ENCODE results near the gene SLN. TPM values are rescaled to one million over a fixed set of nuclear protein-coding genes. Genes with fewer than 3 reads are reported as not detected.

Gene SLN
- total and polyA plus RNA-seq, 2 experiments from 2014 or later = 13.7 to 15.8 TPM

GRCh38 chr11:107741044-107741823 lies 29.4 kb upstream of the SLN start:
- WGBS (ENCODE audit: low lambda C conversion rate, missing lambda C conversion rate) = 45% methylated on average over 7 of the region's 7 CpGs
- H3K4me3 ChIP-seq = no peak overlapping the region

DNA sequence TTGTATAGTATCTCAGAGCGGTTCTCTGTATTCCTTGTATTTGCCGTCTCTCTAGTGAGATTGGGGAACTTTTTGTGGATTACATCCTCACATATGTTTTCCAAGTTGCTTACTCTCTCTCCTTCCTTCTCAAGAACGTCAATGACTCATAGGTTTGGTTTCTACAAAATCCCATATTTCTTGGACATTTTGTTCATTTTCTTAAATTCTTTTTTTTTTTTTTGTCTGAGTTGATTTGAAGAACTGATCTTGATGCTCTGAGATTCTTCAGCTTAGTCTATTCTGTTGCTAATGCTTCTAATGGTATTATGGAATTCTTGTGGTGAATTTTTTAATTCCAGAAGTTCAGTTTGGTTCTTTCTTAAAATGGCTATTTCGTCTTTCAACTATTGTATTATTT lies 28.4 kb upstream of the SLN start:
- Histone ChIP-seq H3K4me2 (no peak overlapping the region), H2AFZ (no peak overlapping the region), H3K36me3 (replicated peaks; ENCODE audit: insufficient read depth, low read depth) (no peaks in the 10 kb centered on the region), H3K27me3 (no peaks in the 10 kb centered on the region), H3K4me3 (no peak overlapping the region), H3K27ac (no peak overlapping the region), H4K20me1 (ENCODE audit: insufficient read depth, poor library complexity, severe bottlenecking) (no peaks in the 10 kb centered on the region), H3K9me3 (ENCODE audit: low read depth) (no peaks in the 10 kb centered on the region), H3K79me2 (no peaks in the 10 kb centered on the region), H3K9me2 (replicated peaks; ENCODE audit: insufficient read depth) (no peaks in the 10 kb centered on the region), H3K4me1 (ENCODE audit: insufficient read depth) (no peaks in the 10 kb centered on the region)
- no peak for TF ChIP-seq EZH2phosphoT487 (IDR thresholded peaks at IDR 0.05; ENCODE audit: low read depth, severe bottlenecking, unreplicated experiment)
- 84% methylated on average over 4 of the region's 4 CpGs for WGBS (ENCODE audit: low lambda C conversion rate, missing lambda C conversion rate)
- no peak for DNase-seq (ENCODE audit: low spot score)

More at GRCh38 chr11:107741044-107741823, 29.4 kb upstream of the SLN start:
- Histone ChIP-seq H4K20me1 (ENCODE audit: insufficient read depth, poor library complexity, severe bottlenecking) (no peaks in the 10 kb centered on the region), H3K4me1 (ENCODE audit: insufficient read depth) (no peaks in the 10 kb centered on the region), H3K27me3 (no peaks in the 10 kb centered on the region), H3K79me2 (no peaks in the 10 kb centered on the region), H3K4me2 (no peak overlapping the region), H3K36me3 (replicated peaks; ENCODE audit: insufficient read depth, low read depth) (no peaks in the 10 kb centered on the region), H2AFZ (no peak overlapping the region), H3K9me3 (ENCODE audit: low read depth) (no peaks in the 10 kb centered on the region), H3K9me2 (replicated peaks; ENCODE audit: insufficient read depth) (no peaks in the 10 kb centered on the region), H3K27ac (no peak overlapping the region)
- DNase-seq (ENCODE audit: low spot score) = peak; percentile 25
- TF ChIP-seq EZH2phosphoT487 (IDR thresholded peaks at IDR 0.05; ENCODE audit: low read depth, severe bottlenecking, unreplicated experiment) = no peak
- TF ChIP-seq CTCF (IDR thresholded peaks at IDR 0.05; ENCODE audit: poor library complexity) = peak; percentile 52
- TF ChIP-seq EZH2 (IDR thresholded peaks at IDR 0.05; ENCODE audit: borderline replicate concordance) = no peak

GRCh38 chr11:107736546-107736945 lies 24.7 kb upstream of the SLN start:
- no peak for TF ChIP-seq EZH2phosphoT487 (IDR thresholded peaks at IDR 0.05; ENCODE audit: low read depth, severe bottlenecking, unreplicated experiment)
- no peak for TF ChIP-seq EZH2 (IDR thresholded peaks at IDR 0.05; ENCODE audit: borderline replicate concordance)

GRCh38 chr11:107733518-107733917 lies 21.7 kb upstream of the SLN start:
- Histone ChIP-seq H4K20me1 (ENCODE audit: insufficient read depth, poor library complexity, severe bottlenecking) (no peaks in the 10 kb centered on the region), H3K36me3 (replicated peaks; ENCODE audit: insufficient read depth, low read depth) (no peaks in the 10 kb centered on the region), H3K27ac (no peak overlapping the region), H3K4me3 (no peak overlapping the region), H3K4me1 (ENCODE audit: insufficient read depth) (no peaks in the 10 kb centered on the region), H3K9me3 (ENCODE audit: low read depth) (no peaks in the 10 kb centered on the region), H2AFZ (no peak overlapping the region), H3K9me2 (replicated peaks; ENCODE audit: insufficient read depth) (no peaks in the 10 kb centered on the region), H3K27me3 (no peaks in the 10 kb centered on the region), H3K4me2 (no peak overlapping the region), H3K79me2 (no peaks in the 10 kb centered on the region)
- no peak for TF ChIP-seq EZH2 (IDR thresholded peaks at IDR 0.05; ENCODE audit: borderline replicate concordance)
- TF ChIP-seq CTCF (IDR thresholded peaks at IDR 0.05; ENCODE audit: poor library complexity) = no peak
- TF ChIP-seq EZH2phosphoT487 (IDR thresholded peaks at IDR 0.05; ENCODE audit: low read depth, severe bottlenecking, unreplicated experiment) = no peak
- 83% methylated on average over 3 of the region's 3 CpGs for WGBS (ENCODE audit: low lambda C conversion rate, missing lambda C conversion rate)
- DNase-seq (ENCODE audit: low spot score) = no peak

More at GRCh38 chr11:107736546-107736945, 24.7 kb upstream of the SLN start:
- H3K27ac ChIP-seq = no peak overlapping the region
- DNase-seq (ENCODE audit: low spot score) = no peak
- no peak overlapping the region for H3K4me3 ChIP-seq
- WGBS (ENCODE audit: low lambda C conversion rate, missing lambda C conversion rate) = 38% methylated on average over 1 of the region's 1 CpG
- H3K4me1 ChIP-seq (ENCODE audit: insufficient read depth) = no peaks in the 10 kb centered on the region
- H3K36me3 ChIP-seq (replicated peaks; ENCODE audit: insufficient read depth, low read depth) = no peaks in the 10 kb centered on the region
- no peak overlapping the region for H2AFZ ChIP-seq
- no peaks in the 10 kb centered on the region for H3K9me3 ChIP-seq (ENCODE audit: low read depth)
- no peaks in the 10 kb centered on the region for H3K27me3 ChIP-seq
- H4K20me1 ChIP-seq (ENCODE audit: insufficient read depth, poor library complexity, severe bottlenecking) = no peaks in the 10 kb centered on the region
- H3K79me2 ChIP-seq = no peaks in the 10 kb centered on the region
- no peaks in the 10 kb centered on the region for H3K9me2 ChIP-seq (replicated peaks; ENCODE audit: insufficient read depth)
- H3K4me2 ChIP-seq = no peak overlapping the region

Data from hepatocyte (in vitro differentiated cells).